Neural cell (in vitro differentiated cells): ENCODE data around the gene MOG.

ENCODE experiments used
- EP300 ChIP-seq: fragments of 450-650 bp; conservative IDR thresholded peaks from 2 replicates; pipeline ENCODE4 v1.6.1; 2014; ENCODE audit warnings: antibody characterized with exemption, mild to moderate bottlenecking, moderate library complexity; ENCODE audit not compliant: poor library complexity, severe bottlenecking
- EZH2 ChIP-seq: fragments of 200-600, 300-800 bp; shearing (Covaris generic), sonication (generic); IDR thresholded peaks from 2 replicates; pipeline ENCODE4 v1.6.1; 2014; ENCODE audit warnings: antibody characterized with exemption, low read length, borderline replicate concordance, mild to moderate bottlenecking; ENCODE audit not compliant: insufficient read depth, poor library complexity, severe bottlenecking
- RAD21 ChIP-seq: fragments of 450-650 bp; conservative IDR thresholded peaks from 2 replicates; pipeline ENCODE4 v1.6.1; 2014; ENCODE audit warnings: antibody characterized with exemption, mild to moderate bottlenecking, moderate library complexity
- TF ChIP-seq, protein P1 (sequence below): fragments of 450-650 bp; IDR thresholded peaks from 2 replicates; pipeline ENCODE4 v1.5.1; 2014; ENCODE audit warnings: antibody characterized with exemption, mild to moderate bottlenecking, moderate library complexity; ENCODE audit not compliant: poor library complexity, severe bottlenecking

DNA sequence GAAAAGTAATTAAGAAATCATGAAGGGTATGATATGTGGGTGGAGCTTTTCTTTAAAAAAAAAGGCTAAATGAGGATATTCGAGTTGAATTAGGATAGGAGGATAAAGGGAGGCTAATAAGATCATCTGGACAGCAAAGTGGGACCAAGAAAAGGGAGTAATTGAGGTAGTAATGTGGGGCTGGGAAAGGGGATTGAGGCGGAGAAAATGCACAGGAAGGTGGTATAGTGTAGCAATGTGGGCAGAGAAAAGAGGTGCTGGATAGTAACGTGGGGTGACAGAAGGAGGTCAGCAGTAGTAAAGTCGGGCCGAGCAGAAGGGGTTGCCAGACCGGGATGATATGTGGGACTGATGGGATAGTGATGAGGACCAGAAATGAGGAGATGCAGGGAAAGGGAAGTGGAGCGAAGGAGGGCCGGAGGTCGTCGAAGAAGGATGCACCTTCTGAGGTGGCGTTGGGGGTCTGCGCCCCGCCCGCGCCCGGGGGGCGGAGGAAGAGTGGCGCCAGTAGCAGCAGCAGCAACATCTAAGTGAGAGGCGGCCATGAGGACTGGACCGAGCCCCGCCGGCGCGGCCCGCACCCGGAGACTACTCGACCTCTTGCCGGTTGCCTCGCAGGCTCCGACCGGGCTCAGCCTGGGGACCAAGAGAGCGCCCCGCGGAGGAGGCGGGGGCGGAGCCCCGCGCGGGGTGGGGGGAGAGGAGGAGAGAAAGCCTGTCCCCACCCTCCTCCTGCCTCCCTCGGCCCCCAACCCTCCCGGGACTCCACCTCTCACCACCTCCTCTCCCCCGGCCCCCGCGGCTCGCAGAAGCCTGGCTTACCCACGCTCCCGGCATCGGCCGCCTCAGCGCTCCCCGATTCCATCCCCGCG, 24.8 kb upstream of the MOG start:
- TF ChIP-seq, protein P1, sequence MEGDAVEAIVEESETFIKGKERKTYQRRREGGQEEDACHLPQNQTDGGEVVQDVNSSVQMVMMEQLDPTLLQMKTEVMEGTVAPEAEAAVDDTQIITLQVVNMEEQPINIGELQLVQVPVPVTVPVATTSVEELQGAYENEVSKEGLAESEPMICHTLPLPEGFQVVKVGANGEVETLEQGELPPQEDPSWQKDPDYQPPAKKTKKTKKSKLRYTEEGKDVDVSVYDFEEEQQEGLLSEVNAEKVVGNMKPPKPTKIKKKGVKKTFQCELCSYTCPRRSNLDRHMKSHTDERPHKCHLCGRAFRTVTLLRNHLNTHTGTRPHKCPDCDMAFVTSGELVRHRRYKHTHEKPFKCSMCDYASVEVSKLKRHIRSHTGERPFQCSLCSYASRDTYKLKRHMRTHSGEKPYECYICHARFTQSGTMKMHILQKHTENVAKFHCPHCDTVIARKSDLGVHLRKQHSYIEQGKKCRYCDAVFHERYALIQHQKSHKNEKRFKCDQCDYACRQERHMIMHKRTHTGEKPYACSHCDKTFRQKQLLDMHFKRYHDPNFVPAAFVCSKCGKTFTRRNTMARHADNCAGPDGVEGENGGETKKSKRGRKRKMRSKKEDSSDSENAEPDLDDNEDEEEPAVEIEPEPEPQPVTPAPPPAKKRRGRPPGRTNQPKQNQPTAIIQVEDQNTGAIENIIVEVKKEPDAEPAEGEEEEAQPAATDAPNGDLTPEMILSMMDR = no peak
- TF ChIP-seq EZH2 = no peak
- TF ChIP-seq RAD21 = no peak
- TF ChIP-seq EP300 = no peak
